Activated gamma-delta T cell (primary cell): Measurements from ENCODE around the gene PGAM2.
"Not testable (repeated sequence)": the region's sequence is repeated elsewhere in the genome, so short reads cannot be mapped to it uniquely, and the experiment has no call there.

ENCODE experiments used
- DNase-seq: peaks from one replicate; lab custom pipeline; 2025; lab: John Stamatoyannopoulos, UW

The PGAM2 gene

GRCh38 chr7:44031319-44031718 is 34.0 kb downstream of the PGAM2 start:
- not testable (repeated sequence) for DNase-seq

GRCh38 chr7:44030029-44030428 is 35.3 kb downstream of the PGAM2 start:
- DNase-seq, result not testable (repeated sequence)

- DNase-seq, result not testable (repeated sequence)
Observed at GRCh38 chr7:44029433-44029832, 35.9 kb downstream of the PGAM2 start.

- DNase-seq, result not testable (repeated sequence)
Observed at GRCh38 chr7:44022796-44023467, 42.4 kb downstream of the PGAM2 start.

GRCh38 chr7:44022069-44022468 is 43.3 kb downstream of the PGAM2 start:
- DNase-seq, result not testable (repeated sequence)

- DNase-seq, result not testable (repeated sequence)
Observed at GRCh38 chr7:44019825-44020224, 45.5 kb downstream of the PGAM2 start.

GRCh38 chr7:44018857-44019807 is 46.2 kb downstream of the PGAM2 start:
- peak; percentile 98 for DNase-seq

GRCh38 chr7:44015090-44015489 is 50.3 kb downstream of the PGAM2 start:
- DNase-seq, result not testable (repeated sequence)
